ENCODE measurements around the gene RCL1.

GRCh38 chr9:4786599-4786998, 6.1 kb upstream of the RCL1 start:
- TF ChIP-seq CTCF (conservative IDR thresholded peaks at IDR 0.05; ENCODE audit: low read depth, low read length): no peak
- TF ChIP-seq EZH2 (IDR thresholded peaks at IDR 0.05; ENCODE audit: borderline replicate concordance, low read depth, low read length, poor library complexity, severe bottlenecking): no peak

Measured in A673 (cell line).